HL-60 (cell line): ENCODE measurements around the gene CD81.

ENCODE experiments used
- DNase-seq, 2 experiments: peaks; one replicate each; pipeline ENCODE4 v3.0.0-alpha.2; 2010 to 2020; ENCODE audit warnings: low read depth in 1 of 2, low spot score in 1 of 2
- H3K27ac ChIP-seq: fragments of 250-450 bp; sonication (Bioruptor Pico); replicated peaks from 2 replicates; pipeline ENCODE4 v1.5.1; 2020; ENCODE audit warnings: mild to moderate bottlenecking, moderate library complexity
- H3K27me3 ChIP-seq: fragments of 250-450 bp; sonication (Bioruptor Pico); 2 replicates; pipeline ENCODE4 v1.5.1; 2021; ENCODE audit warnings: mild to moderate bottlenecking, moderate library complexity; ENCODE audit not compliant: insufficient read depth, poor library complexity, severe bottlenecking
- H3K4me3 ChIP-seq: replicated peaks from 2 replicates; pipeline ENCODE4 v1.5.1; 2011; ENCODE audit warnings: mild to moderate bottlenecking, control low read depth, low read length; ENCODE audit not compliant: insufficient read depth
- CTCF ChIP-seq: IDR thresholded peaks from one replicate; pipeline ENCODE4 v1.5.1; 2011; ENCODE audit warnings: low read length, control low read depth, inconsistent platforms; ENCODE audit not compliant: insufficient read depth
- GABPA ChIP-seq: IDR thresholded peaks from 2 replicates; pipeline ENCODE4 v1.6.1; 2012; ENCODE audit warnings: low read depth
- POLR2AphosphoS5 ChIP-seq: IDR thresholded peaks from 2 replicates; pipeline ENCODE4 v1.6.1; 2012; ENCODE audit warnings: low read depth
- REST ChIP-seq: IDR thresholded peaks from 2 replicates; pipeline ENCODE4 v1.6.1; 2012; ENCODE audit warnings: low read depth; ENCODE audit not compliant: insufficient replicate concordance
- SPI1 ChIP-seq: IDR thresholded peaks from 2 replicates; pipeline ENCODE4 v1.6.1; 2012; ENCODE audit warnings: low read depth, mild to moderate bottlenecking, borderline replicate concordance

CD81 gene

GRCh38 chr11:2400069-2400761 is 23.1 kb downstream of the CD81 start, which contains the start of gene TSSC4:
Gene TSSC4, plus strand, starts transcription at chr11:2400750. Its CDS starts 1,884 bp downstream, at chr11:2402634.
- TF ChIP-seq SPI1 (0 out of 2 replicates have a peak, but pooled peaks have one; percentile 64), REST (peak; percentile 60), POLR2AphosphoS5 (peak; percentile 92), GABPA (peak; percentile 99), CTCF (peak; percentile 98)
- Histone ChIP-seq H3K4me3 (peak within 1 kb of the TSS; percentile 92), H3K27me3 (no peaks in the 10 kb centered on the region), H3K27ac (peak within 1 kb of the TSS; percentile 85)
- peak; percentile 100 for DNase-seq

GRCh38 chr11:2400762-2401435 is 23.8 kb downstream of the CD81 start:
- H3K4me3 ChIP-seq = peak overlapping the region; percentile 92
- no peak for DNase-seq
- H3K27me3 ChIP-seq = no peaks in the 10 kb centered on the region
- TF ChIP-seq CTCF (no peak), GABPA (no peak), REST (no peak), SPI1 (no peak), POLR2AphosphoS5 (no peak)
- H3K27ac ChIP-seq = peak overlapping the region; percentile 78

GRCh38 chr11:2401436-2401984 is 24.4 kb downstream of the CD81 start:
- no peak for DNase-seq
- TF ChIP-seq REST = no peak
- TF ChIP-seq SPI1 = no peak
- TF ChIP-seq POLR2AphosphoS5 = no peak
- TF ChIP-seq GABPA = no peak
- no peaks in the 10 kb centered on the region for H3K27me3 ChIP-seq
- peak overlapping the region; percentile 92 for H3K4me3 ChIP-seq
- peak overlapping the region; percentile 78 for H3K27ac ChIP-seq
